Hematopoietic multipotent progenitor cell treated with erythropoietin and hydrocortisone succinate and interleukin-3 and kit ligand, for 8 days (in vitro differentiated cells): ENCODE results near the gene PRICKLE2.
A peak's percentile ranks its signal among the peaks of the same experiment; 100 is the strongest.

Source experiments
- DNase-seq: peaks from one replicate; pipeline ENCODE4 v3.0.0-alpha.2; 2015

PRICKLE2 gene

DNA sequence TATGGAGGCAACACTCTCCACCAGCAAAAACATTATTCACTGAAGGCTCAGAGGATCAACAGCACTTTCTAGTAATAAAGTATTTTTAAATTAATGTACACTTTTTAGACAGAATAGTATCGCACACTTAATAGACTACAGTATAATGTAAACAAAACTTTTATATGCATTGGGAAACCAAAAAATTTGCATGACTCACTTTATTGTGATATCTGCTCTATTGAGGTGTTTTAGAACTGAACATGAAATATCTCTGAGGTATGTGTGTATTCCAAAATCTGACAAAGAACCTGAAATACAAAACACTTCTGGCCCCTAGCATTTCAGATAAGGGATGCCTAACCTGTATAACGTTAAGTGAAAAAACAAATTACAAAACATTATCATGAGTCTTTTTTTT, 99.7 kb downstream of the PRICKLE2 start:
- no peak for DNase-seq

DNA sequence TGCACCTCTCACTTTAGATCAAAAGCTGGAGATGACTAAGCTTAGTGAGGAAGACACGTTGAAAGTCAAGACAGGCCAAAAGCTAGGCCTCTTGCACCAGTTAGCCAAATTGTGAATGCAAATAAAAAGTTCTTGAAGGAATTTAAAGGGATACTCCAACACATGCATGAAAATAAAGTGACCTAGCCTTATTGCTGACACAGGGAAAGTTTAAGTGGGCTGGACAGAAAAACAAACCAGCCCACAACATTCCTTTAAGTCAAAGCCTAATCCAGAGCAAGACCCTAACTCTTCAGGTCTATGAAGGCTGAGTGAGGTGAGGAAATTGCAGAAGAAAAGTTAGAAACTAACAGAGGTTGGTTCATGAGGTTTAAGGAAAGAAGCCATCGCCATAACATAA, 101.3 kb downstream of the PRICKLE2 start:
- no peak for DNase-seq

DNA sequence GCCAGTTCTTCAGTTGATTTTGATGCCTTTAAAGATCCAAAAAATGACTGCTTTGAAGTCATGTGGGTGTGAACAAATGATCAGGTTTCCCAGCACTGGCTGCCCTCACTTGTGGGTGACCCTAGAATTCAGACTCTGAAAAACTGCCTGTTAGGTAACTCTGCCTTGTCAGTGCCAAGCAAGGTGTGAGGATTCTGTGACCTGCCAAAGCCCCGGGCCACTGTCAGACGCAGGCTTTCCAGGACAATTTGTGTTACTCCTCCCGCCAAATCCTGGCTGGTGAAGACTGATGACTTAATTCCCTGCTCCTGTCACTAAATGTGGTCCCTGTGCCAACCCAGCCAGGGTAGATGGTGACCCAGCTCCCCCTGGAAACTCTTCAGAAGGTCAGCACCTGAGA, 102.8 kb downstream of the PRICKLE2 start:
- DNase-seq = no peak

DNA sequence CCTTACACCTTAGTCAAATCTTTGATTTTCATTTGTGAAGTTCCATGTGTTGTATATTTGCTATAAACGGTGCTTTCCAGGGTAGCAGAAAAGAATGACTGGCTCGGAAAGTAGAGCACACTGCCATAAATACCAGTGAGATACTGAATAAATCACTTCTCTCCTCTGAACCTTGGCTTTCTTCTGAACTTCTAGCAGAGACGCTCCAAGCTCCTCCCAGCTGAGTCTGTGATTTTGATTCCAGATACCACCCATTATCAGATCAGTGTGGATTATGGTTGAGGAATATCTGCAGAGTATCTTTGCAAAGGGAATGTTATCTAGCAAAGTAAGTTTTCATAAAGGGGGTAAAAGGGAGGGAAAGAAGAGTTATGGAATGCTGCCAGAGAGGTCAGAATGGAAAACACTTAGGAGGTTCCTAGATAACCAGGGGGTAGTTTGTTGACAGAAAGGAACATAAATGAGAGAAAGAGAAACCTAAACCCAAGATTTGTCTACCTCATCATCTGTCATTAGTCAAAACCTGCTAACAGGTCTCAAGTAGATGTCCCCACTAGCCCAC, 103.4 kb downstream of the PRICKLE2 start:
- no peak for DNase-seq

DNA sequence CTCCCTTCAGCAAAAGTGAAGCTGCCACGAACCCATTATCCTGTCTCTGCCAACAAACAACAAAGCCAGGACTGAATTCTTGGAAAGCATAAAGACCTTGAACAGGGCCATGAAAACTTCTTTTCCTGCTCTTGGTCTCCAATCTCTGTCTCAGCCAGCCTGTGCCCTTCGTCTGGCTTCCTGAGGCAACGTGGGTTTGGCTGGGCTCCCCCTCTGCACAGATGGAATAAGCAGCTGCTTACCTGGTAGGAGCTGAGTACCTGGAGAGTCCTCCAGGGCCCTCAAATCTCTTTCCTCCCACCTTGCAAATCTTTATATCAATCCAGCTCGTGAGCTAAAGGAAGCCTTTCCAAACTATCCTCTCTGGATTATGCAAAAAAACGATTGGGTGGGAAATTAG, 104.4 kb downstream of the PRICKLE2 start:
- no peak for DNase-seq

DNA sequence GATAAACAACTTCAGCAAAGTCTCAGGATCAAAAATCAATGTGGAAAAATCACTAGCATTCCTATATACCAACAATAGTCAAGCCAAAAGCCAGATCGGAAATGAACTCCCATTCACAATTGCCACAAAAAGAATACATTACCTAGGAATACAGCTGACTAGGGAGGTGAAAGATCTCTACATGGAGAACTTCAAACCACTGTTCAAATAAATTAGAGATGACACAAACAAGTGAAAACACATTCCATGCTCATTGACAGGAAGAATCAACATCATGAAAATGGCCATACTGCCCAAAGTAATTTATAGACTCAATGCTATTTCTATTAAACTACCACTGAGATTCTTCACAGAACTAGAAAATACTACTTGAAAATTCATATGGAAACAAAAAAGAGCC, 107.8 kb downstream of the PRICKLE2 start:
- no peak for DNase-seq

DNA sequence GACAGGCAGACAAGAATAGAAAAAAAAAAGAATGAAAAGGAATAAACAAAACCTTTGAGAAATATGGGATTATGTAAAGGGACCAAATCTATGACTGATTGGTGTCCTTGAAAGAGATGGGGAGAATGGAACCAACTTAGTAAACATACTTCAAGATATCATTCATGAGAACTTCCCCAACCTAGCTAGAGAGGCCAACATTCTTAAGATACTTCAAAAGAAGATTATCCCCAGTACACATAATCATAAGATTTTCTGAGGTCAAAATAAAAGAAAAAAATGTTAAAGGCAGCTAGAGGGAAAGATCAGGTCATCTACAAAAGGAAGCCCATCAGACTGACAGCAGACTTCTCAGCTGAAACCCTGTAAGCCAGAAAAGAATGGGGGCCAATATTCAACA, 110.6 kb downstream of the PRICKLE2 start:
- no peak for DNase-seq

GRCh38 chr3:64111872-64112271, 113.4 kb downstream of the PRICKLE2 start:
- DNase-seq = peak; percentile 3

GRCh38 chr3:64111083-64111482, 114.2 kb downstream of the PRICKLE2 start:
- DNase-seq = no peak

GRCh38 chr3:64110071-64110470, 115.2 kb downstream of the PRICKLE2 start:
- no peak for DNase-seq

DNA sequence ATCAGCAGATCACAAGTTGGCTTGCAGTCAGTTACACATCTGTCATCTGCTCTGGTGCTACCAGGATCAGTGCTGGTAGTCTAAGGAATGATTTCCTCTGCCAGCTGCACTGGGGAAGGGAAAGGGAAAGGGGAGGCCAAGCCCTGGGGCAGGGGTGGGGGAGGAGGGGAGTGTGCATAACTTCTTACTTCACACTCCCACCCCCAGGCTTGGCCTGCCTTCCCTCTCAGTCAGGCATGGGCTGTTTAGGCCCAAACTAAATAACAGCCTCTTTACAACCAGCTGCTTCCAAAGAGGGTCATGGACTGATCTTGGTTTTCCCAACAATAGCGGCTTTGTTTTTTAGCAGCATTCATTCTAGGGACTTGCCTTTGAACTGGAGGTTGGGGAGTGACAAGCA, 115.8 kb downstream of the PRICKLE2 start:
- DNase-seq = no peak

DNA sequence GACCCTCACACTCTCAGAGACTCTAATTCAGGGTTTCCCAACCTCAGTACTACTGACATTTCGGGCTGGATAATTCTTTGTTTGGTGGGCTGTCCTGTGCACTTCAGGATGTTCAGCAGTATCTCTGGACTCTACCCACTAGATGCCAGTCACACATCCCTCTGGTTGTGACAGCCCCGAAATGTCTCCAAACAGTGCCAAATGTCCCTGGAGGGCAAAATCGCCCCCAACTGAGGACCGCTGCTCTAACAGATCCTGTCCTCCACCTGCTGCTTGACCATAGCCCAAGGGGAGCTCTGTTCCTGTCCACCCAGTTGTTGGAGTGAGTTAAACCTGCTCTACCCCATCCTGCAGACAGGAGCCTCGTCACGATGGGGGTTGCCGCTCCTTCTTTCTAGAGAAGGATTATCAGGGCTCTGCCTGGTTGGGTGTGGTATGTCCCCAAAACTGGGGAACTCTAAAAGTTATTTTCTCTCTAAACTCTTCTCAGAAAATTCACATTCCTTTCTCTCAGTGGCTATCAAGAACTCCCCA, 116.4 kb downstream of the PRICKLE2 start:
- DNase-seq = no peak

GRCh38 chr3:64108231-64108630, 117.0 kb downstream of the PRICKLE2 start:
- no peak for DNase-seq

GRCh38 chr3:64107190-64107589, 118.1 kb downstream of the PRICKLE2 start:
- DNase-seq = no peak

- no peak for DNase-seq
Measured at GRCh38 chr3:64105816-64106215, 119.5 kb downstream of the PRICKLE2 start.

- no peak for DNase-seq
Measured at GRCh38 chr3:64104691-64105111, 120.6 kb downstream of the PRICKLE2 start.

- no peak for DNase-seq
Measured at GRCh38 chr3:64104006-64104405, 121.3 kb downstream of the PRICKLE2 start.

- DNase-seq = no peak
Measured at GRCh38 chr3:64103131-64103530, 122.1 kb downstream of the PRICKLE2 start.

DNA sequence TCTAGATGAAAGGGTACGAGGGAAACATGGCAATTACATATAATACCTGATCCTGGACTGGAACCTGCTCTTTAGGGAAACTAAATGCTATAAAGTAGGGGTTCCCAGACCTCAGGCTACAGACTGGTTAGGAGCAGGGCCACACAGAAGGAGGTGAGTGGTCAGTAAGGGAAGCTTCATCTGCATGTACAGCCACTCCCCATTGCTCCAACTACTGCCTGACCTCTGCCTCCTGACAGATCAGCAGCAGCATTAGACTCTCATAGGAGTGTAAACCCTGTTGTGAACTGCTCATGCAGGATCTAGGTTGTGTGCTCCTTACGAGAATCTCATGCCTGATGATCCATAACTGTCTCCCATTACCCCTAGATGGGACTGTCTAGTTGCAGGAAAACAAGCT, 123.1 kb downstream of the PRICKLE2 start:
- no peak for DNase-seq

DNA sequence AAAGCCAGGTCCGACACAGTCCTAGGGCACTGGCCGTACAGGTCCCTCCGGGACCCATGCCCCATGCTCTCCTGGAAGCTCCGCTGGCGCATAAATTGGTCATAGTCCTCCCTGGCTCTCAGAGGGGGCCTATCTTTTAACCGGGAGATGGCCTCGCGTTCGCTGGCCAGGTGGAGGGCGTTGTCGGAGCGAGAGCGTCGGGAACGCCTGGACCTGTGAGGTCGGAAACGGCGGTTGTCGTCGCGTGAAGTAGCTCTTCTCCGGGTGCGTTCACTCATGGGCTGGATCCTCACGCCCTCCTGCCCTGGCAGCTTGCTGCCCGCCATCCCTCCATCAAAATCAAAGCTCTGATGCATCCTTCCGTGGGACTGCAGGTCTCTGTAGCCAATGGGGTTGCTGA, 126.0 kb downstream of the PRICKLE2 start:
- no peak for DNase-seq

- DNase-seq = no peak
Measured at GRCh38 chr3:64098670-64099069, 126.6 kb downstream of the PRICKLE2 start.

DNA sequence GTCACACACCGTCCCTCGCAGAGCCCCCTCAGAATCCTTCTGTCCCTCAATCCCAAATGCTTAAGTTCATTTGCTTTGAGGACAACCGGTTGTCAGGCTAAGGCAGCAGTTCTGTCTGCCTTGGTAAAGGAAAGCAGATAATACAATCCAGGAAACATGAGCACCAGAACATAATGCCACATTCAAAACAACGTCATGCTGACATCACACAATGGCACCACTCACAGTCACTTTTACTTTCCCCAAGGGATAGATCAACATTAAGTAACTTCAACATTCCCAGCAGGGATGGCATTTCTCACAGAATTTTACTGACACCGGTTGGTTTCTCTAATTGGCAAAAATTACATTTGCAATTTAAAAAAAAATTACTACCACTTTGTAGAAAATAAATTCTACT, 127.3 kb downstream of the PRICKLE2 start:
- no peak for DNase-seq

DNA sequence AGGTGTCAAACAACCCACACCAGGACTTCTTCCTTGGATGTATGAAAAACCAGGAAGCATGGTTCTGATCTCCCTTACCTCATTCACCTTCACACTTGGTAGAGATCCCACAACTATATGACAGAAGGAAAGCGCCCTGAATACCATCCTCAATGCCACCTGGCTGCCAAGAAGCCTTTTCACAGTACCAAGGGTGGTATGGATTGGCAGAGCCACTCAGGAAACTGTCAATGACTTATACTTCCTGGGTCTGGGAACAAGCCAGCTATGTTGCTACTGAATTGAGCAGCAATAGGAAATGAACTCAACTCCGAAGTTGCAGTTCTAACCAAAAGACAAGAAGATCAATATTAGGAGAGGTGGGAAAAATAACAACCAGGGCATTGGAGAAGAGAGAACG, 129.5 kb downstream of the PRICKLE2 start:
- DNase-seq = no peak

DNA sequence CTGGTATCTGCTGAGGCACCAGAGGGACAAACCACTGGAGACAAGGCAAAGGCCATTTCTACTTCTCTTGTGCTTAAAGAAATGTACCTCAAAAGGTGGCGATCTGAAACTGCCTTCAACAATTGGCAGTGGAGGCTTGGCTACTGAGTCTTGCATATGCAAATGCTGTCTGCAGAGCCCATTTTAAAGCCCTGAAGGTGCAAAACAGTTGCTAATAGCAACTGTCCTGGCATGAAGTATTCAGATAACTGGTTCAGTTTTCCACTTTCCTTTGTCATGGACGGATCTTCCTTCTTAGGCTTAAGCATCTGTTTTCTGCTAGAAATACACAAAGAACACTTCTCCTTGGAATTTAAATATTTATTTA, 130.6 kb downstream of the PRICKLE2 start:
- DNase-seq = no peak
